ENCODE data around the gene EIF1B.

DNA sequence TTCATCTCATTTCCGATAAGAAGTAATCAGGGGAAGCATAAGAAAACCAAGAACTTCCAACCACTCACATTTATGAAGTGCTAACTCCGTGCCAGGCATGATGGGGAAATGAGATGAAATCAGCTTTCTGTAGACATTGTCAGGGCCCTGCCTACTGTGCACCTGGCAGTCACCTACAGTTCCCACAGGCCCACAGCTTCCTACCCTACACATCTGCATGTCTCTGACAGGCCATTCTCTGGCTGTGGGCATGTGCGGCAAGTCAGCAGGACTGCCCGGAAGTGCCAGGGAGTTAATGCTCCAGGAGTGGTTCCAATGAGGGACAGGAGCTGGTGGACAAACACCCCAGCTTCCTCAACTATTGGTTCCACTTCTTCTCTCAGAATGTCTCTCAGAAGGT lies 24.3 kb downstream of the EIF1B start:
- TF ChIP-seq, protein P1, sequence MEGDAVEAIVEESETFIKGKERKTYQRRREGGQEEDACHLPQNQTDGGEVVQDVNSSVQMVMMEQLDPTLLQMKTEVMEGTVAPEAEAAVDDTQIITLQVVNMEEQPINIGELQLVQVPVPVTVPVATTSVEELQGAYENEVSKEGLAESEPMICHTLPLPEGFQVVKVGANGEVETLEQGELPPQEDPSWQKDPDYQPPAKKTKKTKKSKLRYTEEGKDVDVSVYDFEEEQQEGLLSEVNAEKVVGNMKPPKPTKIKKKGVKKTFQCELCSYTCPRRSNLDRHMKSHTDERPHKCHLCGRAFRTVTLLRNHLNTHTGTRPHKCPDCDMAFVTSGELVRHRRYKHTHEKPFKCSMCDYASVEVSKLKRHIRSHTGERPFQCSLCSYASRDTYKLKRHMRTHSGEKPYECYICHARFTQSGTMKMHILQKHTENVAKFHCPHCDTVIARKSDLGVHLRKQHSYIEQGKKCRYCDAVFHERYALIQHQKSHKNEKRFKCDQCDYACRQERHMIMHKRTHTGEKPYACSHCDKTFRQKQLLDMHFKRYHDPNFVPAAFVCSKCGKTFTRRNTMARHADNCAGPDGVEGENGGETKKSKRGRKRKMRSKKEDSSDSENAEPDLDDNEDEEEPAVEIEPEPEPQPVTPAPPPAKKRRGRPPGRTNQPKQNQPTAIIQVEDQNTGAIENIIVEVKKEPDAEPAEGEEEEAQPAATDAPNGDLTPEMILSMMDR (IDR thresholded peaks at IDR 0.05): no peak
- TF ChIP-seq POLR2A (IDR thresholded peaks at IDR 0.05): no peak
